NCI-H2196 (cell line): ENCODE data around the gene NVL.
"Not testable (repeated sequence)": the region's sequence is repeated elsewhere in the genome, so short reads cannot be mapped to it uniquely, and the experiment has no call there.

ENCODE experiments used
- DNase-seq: peaks from one replicate; lab custom pipeline; 2025; ENCODE audit not compliant: unreplicated experiment; lab: John Stamatoyannopoulos, UW

NVL gene

DNA sequence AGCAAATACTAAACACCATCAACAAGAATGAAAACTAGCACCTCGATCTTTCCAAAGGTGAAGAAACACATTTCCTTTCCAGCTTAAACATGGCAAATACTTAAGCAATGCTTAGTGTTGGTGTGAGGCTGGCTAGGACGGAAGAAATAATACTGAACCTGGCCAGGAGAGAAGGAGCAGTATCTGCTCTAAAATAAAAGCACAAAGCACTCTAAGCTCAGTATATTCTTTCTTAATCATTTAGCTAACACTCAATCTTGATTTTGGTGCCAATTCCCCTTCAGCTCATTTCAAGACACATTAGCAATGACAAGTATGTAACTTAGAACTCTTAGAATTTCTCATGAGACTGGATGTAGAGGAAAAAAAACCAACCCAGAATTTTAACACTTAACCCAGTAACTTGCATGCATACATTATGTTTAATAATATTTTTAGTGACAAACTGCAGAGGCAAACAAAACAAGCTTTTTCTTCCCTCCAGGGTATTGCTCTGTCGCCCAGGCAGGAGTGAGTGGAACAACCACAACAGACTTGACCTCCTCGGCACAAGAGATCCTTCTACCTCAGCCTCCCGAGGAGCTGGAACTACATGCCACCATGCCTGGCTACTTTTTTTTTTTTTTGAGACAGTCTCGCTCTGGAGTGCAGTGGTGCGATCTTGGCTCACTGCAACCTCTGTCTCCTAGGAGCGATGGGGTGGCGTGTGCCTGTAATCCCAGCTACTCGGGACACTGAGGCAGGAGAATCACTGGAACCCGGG lies 92.7 kb downstream of the NVL start:
- DNase-seq = no peak

DNA sequence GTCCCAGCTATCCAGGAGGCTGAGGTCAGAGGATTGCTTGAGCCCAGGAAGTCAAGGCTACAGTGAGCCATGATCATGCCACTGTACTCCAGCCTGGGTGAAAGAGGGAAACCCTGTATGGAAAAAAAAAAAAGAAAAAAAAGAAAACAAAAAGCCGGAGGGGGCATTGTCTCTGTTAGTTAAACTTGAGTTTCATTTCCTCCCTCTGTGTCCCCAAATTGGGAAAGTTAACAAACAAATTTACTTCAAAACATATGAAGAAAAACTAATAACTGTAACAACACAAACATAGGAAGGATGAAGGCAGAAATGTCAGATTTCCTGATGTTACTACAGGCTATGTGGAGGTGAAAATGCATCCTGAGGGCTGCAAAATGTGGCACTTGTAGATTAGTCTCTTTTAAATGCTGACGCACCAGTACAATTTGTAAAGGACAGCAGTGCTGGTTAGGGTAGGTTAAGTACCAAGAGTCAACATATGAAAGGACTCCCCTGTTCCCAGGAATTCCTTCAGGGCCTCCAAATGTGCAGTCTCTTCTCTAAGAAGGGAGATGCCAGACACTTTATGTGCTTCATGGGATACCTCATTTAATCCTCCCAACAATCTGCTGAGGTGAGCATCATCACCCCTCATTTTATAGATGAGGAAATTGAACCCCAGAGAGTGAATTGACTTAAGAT lies 94.0 kb downstream of the NVL start:
- no peak for DNase-seq

DNA sequence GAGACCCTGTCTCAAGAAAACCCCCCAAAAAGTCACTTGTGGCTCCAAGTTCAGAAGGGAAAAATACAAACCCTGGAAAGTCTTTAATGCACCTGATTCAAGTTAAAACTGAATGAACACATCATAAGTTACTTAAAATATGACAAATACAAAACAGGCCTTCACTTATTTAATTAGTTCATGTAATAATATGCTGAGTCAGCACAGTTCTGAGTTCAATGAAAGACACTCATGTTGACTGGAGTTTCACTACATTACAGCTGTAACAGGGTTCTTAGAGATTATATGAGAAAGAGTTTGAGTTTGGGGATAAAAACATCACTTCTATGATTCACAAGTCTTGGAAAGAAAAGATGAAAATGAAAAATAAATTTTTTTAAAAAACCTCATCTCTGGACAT lies 96.0 kb downstream of the NVL start:
- DNase-seq = no peak

GRCh38 chr1:224226849-224227502 lies 103.0 kb downstream of the NVL start:
- DNase-seq = no peak

DNA sequence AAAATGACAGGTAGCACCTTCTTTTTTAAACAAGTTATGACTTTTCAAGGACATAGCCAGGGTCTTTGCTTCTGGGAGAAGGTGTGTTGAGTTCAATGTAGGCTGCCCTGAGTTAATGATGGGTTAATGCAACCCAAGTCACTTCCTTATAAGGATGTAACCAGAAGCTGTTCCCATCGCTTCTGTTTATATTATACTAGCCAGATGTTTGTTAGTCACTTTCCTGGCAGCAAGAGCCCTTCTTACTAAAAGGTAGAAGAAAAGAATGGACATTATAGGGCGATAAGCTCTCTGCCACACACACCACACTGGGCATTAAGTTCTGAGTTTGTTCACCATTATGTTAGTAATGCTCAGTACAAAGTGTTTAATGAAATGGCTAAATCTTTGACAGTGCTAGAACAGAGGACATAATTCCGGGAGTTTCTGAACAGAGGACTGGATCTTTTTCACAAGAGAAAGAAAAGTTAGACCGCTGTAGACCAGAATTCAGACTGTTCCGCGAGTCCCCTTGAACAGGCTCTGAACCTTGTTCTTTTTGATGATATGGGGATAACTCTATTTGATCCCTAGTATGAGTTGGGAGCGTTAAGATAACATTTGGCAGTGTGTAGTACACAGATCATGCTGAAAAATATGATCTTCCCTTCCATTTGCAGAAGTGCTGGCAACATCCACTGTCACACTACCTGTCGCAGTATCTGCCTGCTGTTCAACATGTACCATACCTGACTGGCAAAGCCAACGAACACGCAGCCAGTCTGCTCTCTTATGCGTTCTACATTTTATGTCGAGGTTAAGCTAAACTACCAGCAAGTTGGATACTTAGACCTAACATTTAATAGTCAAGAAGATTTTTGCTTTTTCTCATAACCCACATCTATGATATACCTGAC lies 105.9 kb downstream of the NVL start:
- peak; percentile 50 for DNase-seq

DNA sequence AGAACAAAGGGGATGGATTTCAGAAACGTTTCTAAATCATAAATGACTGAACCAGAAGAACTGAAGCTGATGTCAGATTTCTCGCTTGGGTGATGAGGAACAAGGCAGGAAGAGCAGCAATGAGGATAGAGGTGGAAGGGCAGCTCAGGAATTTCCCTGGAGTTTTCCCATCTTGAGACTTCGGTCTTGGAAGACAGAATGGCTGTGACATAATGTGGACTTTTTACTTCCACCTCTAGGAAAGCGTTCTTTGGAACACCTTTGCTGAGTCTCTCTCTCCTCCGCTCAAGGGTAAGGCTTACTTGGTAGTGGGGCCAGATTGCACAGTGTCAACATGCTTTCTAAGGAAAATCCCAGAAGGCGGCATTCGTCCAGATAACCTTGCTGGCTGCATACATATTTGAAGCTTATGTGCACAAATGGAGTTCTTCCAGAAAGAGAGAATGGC lies 110.3 kb downstream of the NVL start:
- DNase-seq = no peak

DNA sequence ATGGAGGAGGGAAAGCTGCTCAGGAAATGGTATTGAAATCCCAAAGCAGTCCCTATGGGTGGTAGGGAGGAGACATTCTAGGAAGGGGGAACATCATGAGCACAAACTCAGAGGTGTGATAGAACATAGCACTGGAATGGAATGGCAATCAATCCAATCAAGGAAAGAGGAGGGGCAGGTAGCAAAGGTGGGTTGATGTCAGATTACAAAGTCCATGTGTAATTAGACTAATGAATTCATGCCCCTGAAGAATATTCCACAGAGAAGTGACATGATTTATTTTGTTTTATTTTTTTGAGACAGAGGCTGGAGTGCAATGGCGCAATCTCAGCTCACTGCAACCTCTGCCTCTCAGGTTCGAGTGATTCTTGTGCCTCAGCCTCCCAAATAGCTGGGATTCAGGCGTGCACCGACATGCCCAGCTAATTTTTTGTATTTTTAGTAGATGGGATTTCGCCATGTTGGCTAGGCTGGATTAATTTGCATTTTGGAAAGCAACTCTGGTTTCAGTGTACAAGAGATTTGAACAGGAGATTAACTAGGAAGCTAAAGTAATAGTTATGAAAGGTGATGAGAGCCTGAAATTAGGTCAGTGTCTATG lies 110.9 kb downstream of the NVL start:
- DNase-seq = no peak

- DNase-seq = no peak
Measured at GRCh38 chr1:224217655-224218623, 112.0 kb downstream of the NVL start.

- no peak for DNase-seq
Measured at GRCh38 chr1:224216382-224216781, 113.6 kb downstream of the NVL start.

DNA sequence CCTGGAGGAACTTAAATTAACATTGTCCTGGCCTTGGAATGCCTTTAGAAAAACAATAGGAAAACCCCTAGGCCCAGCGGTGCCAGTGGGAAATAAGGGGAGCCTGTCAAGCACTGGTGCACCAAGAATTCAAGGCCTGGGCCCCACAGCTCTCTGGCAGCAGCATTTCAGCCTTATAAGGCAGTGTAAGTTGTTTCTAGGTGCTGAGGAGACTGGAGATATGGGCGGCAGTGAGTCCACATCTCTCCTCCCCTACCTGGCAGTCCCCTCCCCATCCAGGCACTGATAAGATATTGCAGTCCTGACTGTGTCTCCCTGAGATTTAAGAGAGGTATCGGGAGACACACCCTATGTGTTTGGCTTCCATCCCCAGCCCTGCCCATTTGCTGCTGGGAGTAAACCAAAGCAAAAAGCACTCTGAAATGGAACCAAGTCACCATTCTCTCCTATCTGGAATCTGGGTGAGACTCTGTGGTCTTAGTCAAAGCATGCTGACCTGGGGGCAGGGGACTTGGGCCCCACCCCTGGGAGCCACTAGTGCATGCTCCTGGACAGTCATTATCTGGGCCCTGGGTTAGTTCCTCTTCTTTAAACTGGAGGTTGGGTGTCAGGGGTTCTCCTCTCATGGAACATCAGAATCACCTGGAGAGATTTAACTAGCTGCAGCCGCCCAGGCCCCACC lies 116.4 kb downstream of the NVL start:
- DNase-seq = no peak

- no peak for DNase-seq
Measured at GRCh38 chr1:224212618-224213061, 117.3 kb downstream of the NVL start.

DNA sequence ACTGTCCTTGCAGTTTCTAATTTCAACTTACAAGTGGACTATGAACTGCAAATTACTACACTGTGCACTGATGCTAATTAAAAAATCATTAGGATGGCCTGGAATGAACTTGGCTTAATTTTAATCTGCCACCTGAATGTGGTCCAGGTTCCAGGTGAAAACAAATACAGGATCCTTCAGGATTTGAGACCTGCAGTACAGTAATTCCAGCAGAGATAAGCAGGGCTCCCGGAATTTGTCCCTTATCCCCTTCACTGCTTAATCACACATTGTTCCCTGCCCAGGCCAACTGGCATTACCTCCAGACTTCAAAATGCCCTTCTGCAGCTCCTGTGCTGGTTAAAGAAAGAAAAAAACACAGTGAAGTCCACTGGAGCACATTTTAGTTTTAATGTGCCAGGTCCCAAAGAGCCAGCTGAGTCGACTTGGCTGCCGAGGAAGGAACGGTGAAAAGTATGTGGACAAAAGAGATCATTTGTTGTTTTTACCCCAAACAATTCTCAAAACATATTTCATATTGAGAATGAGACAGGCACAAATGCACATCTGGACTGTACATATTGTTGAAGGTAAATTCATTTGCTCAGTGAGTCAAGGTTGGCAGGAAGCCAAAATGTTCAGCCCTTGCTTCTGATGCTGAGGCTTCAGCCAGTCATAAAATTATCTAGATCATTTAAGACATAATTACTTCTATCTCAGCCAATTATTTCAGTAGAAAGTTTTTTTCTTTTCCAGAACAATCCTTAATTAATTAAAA lies 118.6 kb downstream of the NVL start:
- DNase-seq = peak; percentile 75

DNA sequence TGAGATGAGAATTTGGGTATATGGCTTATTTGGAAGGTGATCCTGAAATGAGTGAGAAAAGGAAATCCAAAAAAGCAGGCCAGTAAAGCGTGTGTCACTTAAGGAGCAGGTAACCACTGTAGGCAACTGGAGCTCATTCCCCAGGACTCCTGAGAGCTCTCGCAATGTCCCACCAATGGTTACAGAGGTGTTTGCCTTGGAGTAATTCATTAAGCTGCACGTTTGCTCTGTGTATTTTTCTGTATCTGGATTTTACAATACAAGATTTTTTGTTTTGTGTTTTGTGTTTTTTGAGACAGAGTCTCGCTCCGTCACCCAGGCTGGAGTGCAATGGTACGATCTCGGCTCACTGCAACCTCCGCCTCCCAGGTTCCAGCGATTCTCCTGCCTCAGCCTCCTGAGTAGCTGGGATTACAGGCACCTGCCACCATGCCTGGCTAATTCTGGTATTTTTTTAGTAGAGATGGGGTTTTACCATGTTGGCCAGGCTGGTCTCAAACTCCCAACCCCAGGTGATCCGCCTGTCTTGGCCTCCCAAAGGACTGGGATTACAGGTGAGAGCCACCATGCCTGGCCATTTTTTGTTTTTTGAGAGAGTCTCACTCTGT lies 123.9 kb downstream of the NVL start:
- DNase-seq = not testable (repeated sequence)

DNA sequence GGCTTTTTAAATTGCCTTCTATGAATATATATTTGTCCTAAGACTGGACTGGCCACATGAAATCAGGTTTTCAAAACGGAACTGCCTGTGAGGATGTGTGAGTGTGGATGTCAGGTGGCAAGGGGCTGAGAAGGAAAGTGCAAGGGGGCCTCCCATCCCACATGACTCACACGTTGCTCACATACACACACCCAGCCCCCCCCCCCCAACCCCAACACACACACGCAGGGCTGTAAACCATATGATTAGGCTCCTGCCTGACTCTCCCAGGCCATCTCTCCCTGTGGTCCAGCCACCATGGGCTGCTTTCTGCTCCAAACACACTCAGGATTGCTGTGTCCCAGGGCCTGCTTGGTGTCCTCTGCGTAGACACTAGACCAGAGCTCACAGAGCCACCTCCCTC lies 124.5 kb downstream of the NVL start:
- DNase-seq = no peak

GRCh38 chr1:224203243-224204016 lies 126.5 kb downstream of the NVL start:
- DNase-seq = no peak

DNA sequence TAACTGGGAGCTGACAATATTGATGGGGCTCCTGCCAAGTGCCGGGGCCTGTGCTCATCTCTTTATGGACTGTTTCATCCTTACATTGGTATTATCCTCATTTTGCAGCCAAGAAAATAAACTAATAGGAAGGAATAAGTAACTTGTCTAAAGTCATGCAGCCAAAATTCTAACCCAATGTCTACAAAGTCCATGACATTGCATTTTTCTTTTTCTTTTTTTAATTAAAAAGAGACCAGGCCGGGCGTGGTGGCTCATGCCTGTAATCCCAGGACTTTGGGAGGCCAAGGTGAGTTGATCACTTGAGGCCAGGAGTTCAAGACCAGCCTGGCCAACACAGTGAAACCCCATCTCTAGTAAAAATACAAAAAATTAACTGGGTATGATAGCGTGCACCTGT lies 128.1 kb downstream of the NVL start:
- no peak for DNase-seq

GRCh38 chr1:224201383-224201782 lies 128.6 kb downstream of the NVL start:
- no peak for DNase-seq
